Measurements from ENCODE around the gene FABP1.

Gene FABP1

GRCh38 chr2:88136817-88137216, 9.0 kb upstream of the FABP1 start:
- DNase-seq, result no peak

GRCh38 chr2:88133875-88134274, 6.0 kb upstream of the FABP1 start:
- DNase-seq, result no peak

- no peak for DNase-seq
Observed at GRCh38 chr2:88131999-88132368, 4.1 kb upstream of the FABP1 start.

DNA sequence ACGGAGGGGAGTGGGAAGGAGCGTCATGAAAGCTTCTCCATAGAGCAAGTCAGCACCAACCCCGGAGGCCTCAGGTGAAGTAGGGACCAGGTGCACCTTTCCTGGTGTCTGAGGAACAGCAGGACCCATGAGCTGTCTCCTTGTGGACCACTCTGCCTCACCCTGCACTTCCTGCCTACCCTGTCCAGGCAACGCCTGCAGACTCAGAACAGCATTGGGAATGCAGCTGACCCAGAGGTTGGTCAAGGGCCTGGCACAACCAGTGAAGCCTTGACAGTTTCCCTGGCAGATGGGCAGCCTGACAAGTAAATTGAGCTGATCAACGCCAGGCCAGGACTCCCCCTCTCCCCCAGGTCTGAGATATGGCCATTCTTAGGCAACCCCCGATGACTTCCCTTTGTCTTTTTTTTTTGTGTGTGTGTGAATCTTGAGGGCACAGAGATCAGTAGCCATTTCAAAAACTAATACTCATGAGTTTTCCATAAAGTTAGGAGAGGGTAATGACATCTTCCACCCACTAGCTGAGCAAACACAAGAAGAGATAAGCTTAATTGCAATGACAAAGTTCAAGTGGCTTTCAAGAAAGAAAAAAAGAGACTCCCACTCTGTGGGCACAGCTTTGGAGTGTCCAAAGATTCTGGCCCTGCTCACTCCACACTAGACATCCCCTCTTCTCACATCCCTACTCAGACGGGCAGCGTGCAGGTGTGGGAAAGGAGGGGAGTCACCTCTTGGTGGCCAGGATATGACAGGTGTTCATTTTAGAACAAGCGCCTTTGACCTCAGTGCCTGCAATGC, 3.5 kb upstream of the FABP1 start:
- DNase-seq, result no peak

GRCh38 chr2:88129313-88129959, 1.6 kb upstream of the FABP1 start:
- no peak for DNase-seq

DNA sequence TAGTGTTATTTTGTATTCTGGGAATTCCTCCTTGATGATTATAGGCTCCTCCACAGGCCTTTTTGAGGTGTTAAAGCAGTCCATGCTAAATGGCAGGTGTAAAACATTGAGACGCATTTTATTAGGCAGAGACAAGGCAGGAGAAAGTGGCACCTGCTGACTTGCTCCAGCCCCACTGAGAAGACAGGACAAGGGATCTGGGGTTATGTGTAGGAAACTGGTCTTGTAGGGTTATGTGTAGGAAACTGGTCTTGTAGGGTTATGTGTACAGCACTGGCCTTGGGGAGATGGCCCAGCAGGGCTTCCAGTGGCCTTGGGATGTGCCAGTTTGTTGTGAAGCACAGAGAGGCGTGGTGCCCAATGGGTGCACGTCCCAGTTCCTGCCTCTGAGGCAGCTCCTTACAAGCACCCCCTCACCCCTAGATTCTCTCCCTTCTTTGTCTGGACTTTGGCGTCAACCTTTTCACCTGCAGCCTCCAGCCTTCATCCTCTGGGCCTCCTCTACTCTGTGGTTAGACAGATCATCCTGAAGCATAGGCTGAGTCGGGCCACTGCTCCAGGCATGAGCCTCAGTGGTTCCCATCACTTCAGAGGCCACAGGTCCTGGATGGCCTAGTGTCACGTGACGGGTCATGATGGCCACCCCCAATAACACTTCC, 921 bp upstream of the FABP1 start:
- no peak for DNase-seq

DNA sequence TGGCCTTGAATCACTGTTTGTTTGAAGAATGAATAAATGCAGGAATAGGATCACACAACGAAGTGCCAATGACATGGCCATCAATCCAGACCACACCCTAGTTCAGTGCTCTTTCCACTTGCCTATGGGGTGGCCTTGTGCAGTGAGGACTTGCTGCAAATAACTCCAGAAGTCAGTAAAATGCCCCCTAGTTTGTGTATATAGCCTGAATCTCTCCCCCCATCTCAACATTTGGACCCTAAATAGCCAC, 299 bp downstream of the FABP1 start:
- no peak for DNase-seq

- DNase-seq, result no peak
Observed at GRCh38 chr2:88126772-88127637, 857 bp downstream of the FABP1 start.

DNA sequence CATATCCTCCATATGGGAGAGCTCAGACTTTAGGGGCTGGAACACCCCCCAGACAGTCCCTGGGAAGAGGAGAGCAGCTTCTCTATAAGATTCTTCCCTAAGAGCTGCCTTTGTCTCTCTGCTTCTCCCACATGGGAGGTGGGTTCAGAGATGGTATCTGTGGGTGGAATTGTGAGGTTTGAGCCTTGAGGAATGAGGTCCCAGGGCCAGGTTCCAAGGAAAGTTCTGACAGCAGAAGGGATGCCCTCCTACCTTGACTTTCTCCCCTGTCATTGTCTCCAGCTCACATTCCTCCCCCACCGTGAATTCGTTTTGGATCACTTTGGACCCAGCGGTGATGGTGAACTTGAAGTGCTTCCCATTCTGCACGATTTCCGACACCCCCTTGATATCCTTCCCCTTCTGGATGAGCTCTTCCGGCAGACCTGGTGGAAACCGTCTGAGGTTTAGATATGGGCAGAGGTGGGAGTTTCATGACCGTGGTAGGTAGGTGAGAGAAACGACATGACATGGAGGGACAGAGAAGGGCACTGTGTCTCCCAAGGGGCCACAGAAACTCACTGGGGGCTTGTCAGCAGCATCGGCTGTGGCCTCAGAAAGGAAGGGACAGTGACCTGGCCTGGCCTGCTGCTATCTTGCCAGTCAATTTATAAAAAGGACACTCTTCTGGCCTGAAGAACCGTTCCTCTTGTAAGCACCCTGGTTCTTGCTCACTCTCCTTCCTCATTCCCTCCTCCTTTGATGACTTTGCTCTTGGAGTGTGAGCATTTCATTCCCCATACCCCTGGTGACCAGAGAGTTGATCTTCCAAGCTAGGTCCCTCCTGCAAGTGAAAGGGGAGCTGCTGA, 1.7 kb downstream of the FABP1 start:
- no peak for DNase-seq

DNA sequence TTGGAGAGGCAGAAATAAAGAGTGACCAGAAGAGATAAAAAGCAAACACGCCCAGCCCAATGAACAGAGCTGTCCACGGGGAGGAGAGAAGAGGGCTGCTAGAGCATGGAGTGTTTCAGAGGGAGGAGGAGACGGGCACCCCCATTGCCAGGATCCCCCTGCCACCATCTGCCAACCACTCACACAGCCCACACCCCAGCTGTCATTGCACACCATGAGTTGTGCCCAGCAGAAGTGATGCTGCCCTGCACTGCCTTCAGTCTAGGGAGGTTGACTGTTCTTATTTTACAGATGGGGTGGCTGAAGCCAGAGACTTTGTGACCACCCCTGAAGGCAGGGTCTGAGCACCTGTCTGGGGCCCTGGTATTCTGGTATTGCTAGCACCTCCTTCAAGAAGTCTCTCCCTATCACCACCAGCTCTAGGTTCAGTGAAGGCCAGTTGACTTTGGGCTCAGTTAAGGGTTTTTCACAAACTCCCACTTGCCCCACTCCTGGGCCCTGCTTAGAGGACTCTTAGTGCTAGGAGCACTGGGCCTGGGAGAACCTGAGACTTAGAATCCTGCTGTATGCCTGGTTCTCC, 2.4 kb downstream of the FABP1 start:
- DNase-seq, result no peak

DNA sequence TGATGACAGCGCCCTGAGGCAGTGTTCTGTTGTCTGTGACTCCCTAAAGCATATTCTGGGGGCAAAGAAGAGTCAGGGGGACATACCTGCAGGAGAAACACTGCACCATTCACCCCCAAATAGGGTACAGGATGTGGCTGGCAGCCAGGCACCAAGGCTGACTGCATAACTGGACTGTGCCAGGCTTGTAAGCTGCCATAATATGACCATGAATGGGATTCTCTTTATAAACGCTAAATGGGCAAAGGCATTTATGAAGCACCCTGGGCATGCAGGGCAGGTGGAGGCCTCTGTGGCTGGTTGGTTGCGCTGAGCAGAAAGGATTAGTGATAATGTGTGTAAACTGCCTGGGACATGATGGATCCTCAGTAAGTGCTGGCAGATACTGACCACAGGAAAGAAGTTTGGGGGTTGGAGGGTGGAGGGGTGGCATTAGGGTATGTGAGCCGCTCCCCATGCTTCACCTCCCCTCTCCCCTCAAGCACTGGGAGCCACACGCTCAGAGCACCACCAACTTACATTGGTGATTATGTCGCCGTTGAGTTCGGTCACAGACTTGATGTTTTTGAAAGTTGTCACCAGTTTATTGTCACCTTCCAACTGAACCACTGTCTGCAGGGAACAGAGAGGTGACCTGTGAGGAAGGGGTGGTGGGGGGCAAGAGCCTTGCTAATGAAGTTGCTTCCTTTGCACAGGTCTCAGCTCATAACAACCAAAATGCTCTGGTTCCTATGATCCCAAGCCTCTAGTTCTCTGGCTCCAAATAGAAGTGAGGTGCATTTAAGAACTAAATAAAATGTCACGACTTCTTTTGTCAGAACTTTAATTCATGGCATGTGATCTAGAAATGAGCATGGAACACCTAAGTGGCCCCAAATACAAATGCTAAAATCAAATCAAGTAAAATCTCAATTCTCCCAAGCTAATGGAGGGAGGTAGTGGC, 3.6 kb downstream of the FABP1 start:
- no peak for DNase-seq

DNA sequence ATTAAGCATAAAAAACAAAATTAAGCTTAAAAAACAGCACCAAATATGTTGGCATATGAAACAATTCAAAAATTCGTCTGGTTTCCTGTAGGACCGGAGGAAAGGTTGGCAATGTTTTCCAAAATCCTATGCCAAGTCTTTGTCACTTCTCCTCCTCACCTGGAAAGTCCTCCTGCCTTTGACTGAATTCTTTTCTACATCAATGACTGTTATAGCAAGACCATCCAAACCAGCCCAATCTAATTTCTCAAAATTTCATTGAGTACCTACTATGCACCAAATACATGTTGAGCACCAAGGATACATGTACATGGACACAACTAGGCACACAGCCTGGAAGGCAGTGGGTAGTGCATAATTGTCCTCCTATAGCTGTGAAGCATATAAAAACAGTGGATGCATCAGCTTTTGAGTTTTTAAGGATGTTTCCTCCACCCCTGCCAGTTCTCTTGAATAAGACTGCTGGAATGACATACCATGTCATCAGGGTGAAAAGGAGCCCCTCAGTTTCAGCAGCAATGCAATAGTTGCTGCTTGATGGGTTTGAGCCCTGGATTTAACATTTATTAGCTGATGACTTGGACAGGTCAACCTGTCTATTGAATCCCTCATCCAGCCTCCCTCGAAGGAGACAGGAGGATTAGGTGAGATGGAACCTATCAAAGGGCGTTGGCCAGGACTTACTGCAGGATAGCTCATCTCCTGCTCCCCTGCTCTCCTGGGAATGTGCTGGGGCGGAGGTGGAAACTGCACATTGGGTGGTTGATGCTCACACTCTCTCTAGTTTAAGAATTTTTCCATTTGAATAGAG, 4.5 kb downstream of the FABP1 start:
- DNase-seq, result no peak

DNA sequence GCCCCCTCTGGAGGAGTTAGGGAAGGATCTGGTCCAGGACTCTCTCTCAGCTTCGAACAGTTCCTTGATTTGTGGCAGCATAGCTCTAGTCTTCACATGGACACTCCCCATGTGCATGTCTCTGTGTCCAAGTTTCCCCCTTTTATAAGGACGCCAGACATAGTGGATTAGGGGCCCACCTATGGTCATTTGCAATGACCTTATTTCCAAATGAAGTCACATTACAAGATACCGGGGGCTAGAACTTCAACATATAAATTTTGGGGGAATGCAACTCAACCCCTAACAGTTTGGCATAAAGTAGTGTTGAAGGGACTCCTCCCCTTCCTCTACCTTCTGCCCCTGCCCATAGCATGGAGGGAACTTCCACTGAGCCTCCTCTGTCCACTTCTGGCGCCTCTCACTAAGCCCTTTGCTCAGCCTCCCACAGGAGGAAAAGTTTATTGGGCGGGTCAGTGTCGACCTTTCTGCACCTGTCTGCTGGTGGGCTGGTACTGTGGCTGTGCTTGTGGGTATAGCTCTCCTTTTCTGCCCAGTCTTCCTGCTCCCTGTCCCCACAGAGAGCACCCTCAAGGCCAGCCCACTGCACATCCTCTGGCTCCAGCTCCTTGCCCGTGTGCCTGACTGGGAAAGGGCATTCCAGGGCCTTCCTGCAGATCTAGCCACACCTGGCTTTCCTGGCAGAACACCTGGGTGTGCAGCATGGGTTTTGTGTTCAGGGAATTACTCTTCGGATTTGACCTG, 5.5 kb downstream of the FABP1 start:
- DNase-seq, result no peak

DNA sequence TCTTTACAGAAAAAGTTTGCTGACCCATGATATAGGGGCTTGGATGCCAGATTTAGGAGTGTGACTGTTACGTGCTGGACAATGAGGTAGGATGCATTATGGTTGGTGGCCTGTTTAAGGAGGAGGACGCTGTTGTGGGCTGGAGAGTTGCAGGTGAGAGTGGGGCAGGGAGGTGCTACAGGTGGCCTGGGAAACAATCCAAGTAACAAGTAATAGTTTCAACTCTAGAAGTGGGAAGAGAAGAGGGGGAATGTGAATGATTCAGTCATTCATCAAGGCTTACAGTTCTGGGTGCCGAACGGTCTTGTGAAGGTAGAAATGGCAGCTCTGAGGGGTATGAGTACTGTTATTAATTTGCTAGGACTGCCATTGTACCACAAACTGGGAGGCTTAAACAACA, 6.2 kb downstream of the FABP1 start:
- DNase-seq, result no peak

DNA sequence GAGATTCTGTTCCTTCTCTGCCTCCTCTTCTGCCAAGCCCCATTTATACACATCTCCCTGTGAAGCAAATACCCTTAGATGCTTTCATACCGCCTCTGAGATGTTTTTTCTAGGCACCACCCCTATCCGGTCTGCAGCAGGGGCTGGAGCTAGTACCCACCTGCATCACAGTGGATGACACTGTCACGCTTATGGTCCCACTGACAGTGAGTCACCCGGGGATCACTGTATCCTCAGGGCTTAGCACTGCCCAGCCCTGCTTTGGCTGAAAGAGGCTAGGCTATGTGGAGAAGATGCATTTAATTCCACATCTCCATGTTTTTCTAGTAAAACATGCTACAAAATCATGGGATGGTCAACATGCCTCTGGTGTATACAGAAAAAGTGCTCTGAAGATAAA, 9.9 kb downstream of the FABP1 start:
- no peak for DNase-seq

- no peak for DNase-seq
Observed at GRCh38 chr2:88116669-88117432, 11.0 kb downstream of the FABP1 start.

- DNase-seq, result no peak
Observed at GRCh38 chr2:88115825-88116518, 11.9 kb downstream of the FABP1 start.

DNA sequence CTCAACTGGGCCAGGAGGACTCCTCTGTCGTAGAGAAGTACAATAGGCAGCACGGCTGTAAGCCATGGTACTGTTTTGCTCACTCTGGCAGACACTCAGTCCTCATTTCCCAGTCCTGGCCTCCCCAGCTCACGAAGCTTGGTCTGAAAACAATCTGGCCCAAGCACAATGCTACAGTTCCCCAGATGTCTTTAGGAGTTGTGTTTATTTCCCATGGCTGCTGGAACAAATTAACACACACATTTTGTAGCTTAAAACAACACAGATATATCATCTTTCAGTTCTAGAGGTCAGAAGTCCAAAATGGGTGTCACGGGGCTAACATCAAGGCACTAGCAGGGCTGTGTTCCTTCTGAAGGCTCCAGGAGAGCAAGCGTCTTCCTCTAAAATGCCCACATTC, 13.0 kb downstream of the FABP1 start:
- DNase-seq, result no peak

Measured in NCI-H526 treated with DMSO at 0.1 percent for 48 hours (cell line).